ENCODE data around the gene CHST3. TPM values are rescaled to one million over a fixed set of nuclear protein-coding genes. Genes with fewer than 3 reads are reported as not detected.

CHST3 gene
- total RNA-seq, 1 experiment from 2014 or later: 22.4 TPM

DNA sequence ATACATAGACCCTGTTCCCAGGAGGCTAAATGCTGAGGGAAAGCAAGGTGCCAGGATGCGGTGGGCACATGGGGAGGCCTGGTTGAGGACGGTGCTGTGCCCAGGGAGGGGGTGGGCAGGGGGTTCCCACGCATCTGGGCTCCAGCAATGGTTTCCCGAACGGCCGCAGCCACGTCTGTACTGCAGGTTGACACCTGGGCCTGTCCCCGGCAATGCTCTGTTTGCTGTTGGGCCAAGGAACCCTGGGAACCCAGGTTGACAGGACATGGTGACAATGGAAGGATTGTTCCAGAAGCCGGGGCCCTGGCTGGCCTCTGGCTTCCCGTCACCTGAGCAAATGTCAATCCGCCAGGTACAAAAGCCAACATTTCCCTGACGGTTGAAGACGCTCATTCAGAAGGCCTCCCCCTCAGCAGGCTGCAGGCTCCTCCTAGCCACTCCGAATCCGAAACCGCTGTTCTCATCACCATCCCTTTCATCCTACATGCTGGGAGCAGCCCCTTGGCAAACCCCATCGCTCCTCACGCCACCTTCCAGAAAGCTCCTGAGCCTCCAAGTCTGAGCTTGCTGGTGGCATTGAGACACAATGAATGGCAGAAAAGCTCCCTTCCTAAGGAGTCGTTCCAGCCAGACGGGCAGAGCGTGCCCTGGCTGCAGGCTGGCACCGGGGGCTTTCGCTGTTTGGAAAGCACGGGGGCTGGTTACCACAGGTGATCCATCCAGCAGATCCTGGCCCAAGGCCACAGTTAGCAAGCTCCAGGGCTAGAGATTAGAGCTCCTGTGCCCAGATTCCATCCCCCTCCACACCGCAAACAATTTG is 92.9 kb downstream of the CHST3 start:
- DNase-seq (ENCODE audit: low read depth): no peak

DNA sequence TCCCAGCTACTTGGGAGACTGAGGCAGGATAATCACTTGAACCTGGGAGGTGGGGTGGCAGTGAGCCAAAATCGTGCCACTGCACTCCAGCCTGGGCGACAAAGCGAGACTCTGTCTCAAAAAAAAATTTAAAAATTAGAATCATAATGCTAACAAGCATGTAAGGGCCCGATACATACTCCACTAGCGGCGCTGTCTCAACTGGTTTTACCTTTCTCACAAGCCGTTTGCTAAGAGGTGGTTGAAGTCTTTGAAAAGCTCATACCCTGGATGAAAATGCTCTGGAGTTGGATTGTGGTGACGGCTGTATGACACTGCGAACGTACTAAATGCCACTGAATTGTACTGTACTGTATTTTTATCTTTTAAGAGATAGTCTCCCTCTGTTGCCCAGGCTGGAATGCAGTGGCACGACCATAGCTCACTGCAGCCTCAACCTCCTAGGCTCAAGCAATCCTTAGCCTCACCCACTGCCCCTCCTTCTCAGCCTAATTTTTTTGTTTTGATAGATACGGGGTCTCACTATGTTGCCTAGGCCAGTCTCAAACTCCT is 94.2 kb downstream of the CHST3 start:
- DNase-seq (ENCODE audit: low read depth): no peak

DNA sequence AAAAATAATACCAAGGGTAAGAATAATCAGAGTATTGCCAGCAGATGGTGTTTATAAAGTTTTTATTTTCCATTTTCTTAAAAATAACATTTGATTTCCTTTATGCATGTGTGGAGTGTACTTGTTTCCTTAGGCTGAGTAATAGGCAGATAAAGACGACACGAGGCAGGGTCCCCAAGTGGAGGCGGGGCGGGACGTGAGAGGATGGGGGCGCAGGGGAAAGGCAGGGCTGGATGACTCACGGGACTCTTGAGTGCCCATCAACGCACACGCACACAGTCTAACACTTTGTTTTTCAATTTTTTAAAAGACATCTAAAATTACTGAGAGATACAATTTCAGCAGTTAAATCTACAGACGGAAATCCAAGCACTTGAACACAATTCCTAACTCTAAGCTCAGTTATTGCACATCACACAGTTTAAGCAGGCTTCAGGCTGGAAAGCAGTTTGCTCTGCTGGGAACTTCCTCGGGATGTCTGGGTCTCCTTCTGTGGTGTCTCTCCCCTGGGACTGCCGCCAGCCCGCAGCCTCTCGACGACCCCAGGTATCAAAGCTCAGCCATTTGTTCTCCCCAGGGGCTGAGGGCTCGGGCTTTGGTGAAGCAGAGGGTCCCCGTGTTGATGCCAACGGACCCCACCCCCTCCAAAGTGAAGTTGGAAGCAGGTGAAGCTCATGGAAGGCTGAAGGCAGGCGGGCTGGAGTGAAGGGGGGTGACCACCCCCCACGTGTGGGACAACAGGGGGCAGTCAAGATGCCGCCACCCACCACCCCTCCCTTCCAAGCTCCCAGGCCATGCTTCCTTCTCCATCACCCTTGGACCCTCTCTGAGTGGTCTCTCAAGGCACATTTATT is 95.0 kb downstream of the CHST3 start:
- DNase-seq (ENCODE audit: low read depth): no peak

DNA sequence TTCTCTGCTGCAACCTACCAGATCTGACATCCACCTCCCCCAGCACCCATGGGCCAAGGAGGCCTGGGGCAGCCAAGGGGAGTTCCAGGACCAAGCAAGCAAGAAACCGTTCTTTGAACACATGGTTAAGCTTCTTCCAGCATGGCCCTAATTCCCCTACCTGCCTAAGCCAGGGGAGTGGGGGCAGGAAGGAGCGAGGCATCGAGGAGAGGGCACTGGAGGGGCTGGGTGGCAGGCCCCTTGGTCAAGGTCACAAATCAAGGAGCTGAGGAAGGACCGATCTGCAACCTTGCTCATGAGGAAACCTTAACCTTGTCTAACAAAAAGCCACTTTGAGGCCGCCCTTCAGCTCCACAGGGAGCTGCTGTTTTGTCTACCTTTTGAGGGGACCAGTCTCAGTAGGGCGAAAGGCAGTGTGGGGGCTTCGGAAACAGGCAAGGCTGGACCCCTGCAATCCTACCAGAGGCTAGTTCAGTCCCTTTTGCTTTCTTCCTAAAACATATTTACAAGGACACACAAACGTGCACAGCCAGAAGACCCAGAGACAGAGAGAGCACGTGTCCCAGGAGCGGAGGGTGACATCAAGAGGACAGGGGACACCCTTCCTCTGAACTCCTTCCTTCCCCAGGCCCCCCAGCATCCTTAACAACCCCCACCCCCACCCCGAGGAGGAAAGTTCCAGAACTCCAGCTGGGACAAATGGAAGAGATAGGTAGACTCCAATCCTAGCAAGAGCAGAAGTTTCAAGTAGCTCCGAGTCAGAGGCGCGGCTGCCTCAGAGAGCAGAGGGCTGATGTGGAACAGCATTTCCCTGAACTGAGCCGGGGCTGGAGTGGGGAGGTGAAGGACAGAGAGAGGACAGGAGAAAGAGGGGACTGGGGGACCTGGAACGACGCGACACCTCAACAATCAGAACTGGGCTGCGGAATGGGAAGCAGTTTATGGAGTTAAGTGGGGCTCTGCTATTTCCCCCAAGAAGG is 95.9 kb downstream of the CHST3 start:
- no peak for DNase-seq (ENCODE audit: low read depth)

DNA sequence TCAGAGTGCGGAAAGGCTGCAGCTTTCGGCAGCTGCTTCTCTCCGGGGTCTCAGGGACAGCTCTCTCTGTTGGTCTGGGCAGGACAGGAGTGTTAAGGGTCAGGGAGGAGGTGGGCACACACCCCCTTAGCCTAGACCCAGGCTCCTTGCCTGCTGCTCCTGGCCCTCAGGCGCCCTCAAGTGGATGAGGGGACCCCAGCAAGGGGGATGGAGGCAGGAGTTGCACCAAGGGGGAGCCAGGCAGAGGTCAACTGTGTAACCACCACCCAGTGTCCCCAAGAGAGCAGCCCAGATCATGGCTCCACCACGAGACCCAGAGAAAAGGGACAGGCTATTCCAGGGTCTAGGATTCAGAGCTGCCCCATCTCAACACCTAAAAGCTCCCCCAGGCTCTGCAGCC is 97.3 kb downstream of the CHST3 start:
- no peak for DNase-seq (ENCODE audit: low read depth)

DNA sequence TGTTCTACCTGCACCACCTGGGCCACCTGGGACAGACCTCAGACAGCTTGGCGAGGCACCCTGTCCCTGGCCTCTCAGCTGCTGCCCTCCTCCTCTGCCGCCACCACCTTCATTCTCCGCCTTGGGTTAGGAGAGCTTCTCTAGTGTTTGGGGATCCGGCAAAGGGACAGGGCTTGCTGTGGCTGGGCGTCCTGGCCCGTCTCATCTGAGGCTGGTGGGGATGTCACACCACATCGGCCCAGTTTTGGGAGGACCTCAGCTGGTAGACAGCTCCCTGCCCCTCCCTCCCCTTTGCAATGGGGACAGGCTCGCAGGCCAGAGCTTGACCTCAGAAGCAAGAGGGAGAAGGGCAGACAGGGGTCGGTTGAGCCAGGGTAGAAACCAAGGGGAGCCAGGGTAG is 97.7 kb downstream of the CHST3 start:
- DNase-seq (ENCODE audit: low read depth): no peak

DNA sequence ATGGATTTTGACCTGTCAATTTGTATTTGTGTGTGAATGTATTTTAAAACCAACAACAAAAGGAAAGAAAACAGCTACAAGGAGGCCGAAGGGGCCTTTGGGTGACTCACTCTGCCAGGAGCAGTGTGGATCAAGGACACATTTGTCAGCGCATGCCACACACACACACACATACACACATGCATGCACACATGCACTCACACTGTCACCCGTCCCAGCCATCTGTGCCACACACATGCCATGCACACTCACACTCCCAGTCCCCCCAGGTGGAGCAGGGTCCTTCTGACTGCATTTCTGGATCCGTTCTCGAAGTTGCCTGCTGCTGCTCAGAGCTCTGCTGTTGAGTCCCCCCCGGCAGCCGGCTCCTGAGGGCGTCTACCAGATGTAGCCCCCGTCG is 98.2 kb downstream of the CHST3 start:
- DNase-seq (ENCODE audit: low read depth): no peak

Other genes with a start within 250 kb of the CHST3 start
- not detected in 2 replicates for gene C10orf105, start 244.6 kb upstream of the CHST3 start, total RNA-seq (2014; rRNA removed; shearing (Covaris generic))
- gene VSIR, start 190.9 kb upstream of the CHST3 start, total RNA-seq (2014; rRNA removed; shearing (Covaris generic)): 5.3 and 17.1 TPM in 2 replicates
- gene PSAP, start 113.1 kb upstream of the CHST3 start, total RNA-seq (2014; rRNA removed; shearing (Covaris generic)): 359 and 530 TPM in 2 replicates
- 0.05 TPM in 1 of 2 replicates, not detected in the other for gene SPOCK2, start 124.2 kb downstream of the CHST3 start, total RNA-seq (2014; rRNA removed; shearing (Covaris generic))

Measured in M059J (cell line).